Epithelial cell of proximal tubule (primary cell): Measurements from ENCODE around the gene INPP5A. TPM values are rescaled to one million over a fixed set of nuclear protein-coding genes. Genes with fewer than 3 reads are reported as not detected.

ENCODE experiments used
- DNase-seq: peaks from one replicate; pipeline ENCODE4 v3.0.0-alpha.2; 2011; ENCODE audit warnings: low read depth
- H3K4me3 ChIP-seq: 2 replicates; pipeline ENCODE4 v1.5.1; 2011; ENCODE audit warnings: low read depth, mild to moderate bottlenecking, low read length
- total RNA-seq: library from RNA; depleted of rRNA; stranded (reverse); fragments of >200 nt; gene quantifications from 2 replicates; pipeline ENCODE4 v1.2.3, GENCODE V29; 2015
- TF ChIP-seq, protein P1 (sequence below): conservative IDR thresholded peaks from 2 replicates; pipeline ENCODE4 v1.5.1; 2012; ENCODE audit warnings: low read depth, mild to moderate bottlenecking, low read length

Gene INPP5A
- total RNA-seq, 1 donor from 2014 or later = 30.4 TPM

DNA sequence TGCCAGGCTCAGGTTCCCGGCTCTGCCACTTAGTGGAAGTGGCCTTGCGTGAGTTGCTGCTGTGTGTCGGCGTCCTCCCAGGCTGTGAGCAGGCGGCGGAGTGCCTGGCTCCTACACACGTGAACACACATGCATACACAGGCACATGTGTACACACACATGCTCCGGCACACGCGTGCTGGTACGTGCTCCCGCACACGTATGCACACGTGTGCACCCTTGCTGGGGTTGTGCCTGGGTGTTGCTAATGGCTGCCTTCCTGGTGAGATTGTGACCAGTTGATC is 107.6 kb downstream of the INPP5A start:
- no peak for DNase-seq
- TF ChIP-seq, protein P1, sequence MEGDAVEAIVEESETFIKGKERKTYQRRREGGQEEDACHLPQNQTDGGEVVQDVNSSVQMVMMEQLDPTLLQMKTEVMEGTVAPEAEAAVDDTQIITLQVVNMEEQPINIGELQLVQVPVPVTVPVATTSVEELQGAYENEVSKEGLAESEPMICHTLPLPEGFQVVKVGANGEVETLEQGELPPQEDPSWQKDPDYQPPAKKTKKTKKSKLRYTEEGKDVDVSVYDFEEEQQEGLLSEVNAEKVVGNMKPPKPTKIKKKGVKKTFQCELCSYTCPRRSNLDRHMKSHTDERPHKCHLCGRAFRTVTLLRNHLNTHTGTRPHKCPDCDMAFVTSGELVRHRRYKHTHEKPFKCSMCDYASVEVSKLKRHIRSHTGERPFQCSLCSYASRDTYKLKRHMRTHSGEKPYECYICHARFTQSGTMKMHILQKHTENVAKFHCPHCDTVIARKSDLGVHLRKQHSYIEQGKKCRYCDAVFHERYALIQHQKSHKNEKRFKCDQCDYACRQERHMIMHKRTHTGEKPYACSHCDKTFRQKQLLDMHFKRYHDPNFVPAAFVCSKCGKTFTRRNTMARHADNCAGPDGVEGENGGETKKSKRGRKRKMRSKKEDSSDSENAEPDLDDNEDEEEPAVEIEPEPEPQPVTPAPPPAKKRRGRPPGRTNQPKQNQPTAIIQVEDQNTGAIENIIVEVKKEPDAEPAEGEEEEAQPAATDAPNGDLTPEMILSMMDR = no peak
- no peak overlapping the region for H3K4me3 ChIP-seq

DNA sequence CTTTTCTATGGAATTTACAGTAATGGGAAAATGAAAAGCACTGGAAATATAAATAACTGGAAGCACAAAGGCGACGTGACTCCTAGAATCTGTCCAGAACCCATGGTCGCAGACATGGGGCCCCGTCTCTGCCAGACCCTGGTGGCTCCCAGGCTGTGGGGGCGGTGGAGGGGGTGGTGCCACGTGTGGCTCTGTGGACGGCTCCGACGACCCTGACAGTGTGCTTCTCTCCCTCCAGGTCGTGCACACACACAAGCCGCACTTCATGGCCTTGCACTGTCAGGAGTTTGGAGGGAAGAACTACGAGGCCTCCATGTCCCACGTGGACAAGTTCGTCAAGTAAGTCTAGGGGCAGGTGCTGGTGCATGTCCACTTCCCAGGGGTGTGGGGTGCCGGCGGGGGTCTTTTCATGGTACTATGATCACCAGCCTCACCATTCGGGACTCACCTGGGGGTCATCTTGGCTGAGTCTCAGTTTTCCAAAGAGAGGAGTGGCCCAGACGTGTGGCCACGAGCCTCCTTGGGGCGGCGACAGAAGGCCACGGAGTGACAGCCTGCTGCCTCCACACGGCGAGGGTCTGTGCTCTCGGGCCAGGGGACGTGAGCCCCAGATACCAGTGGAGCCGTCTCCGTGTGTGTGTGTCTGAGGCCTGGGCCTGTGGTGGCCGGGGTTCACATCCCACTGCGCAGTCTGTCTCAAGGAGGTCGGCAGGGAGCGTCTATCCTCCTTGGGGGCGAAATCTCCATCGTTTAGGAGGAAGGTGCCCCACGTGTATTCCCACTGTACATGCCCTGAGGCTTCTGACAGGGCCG is 108.2 kb downstream of the INPP5A start:
- TF ChIP-seq, protein P1 = no peak
- no peak overlapping the region for H3K4me3 ChIP-seq
- DNase-seq = no peak

DNA sequence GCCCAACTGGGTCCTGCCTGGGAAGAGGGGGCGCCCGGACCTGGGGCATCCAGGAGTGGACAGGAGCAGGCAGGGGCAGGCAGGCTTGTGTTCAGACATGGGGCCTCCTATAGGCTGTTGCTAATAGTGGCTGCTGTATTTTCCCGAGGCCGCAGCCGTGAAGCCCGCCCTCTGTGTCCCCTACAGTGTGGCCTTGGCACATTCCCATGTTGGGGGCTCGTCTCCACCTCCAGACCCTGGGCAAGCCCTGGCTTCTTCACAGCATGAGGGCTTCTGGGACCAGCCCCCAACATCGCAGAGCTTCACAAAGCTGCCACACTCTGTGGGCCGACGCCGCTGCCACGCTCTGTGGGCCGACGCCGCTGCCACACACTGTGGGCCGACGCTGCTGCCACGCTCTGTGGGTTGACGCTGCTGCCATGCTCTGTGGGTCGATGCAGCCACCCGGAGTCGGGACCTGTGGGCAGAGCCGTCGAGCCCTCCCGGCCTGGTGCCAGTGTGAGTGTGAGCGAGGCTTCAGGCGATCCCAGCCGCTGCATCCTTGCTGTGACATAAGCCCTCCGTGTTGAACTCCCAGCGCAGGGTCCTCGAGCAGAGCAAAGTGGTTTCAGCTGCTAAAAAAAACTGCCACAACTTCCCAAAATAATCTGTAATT is 109.0 kb downstream of the INPP5A start:
- no peak for DNase-seq
- no peak overlapping the region for H3K4me3 ChIP-seq
- TF ChIP-seq, protein P1 = no peak

DNA sequence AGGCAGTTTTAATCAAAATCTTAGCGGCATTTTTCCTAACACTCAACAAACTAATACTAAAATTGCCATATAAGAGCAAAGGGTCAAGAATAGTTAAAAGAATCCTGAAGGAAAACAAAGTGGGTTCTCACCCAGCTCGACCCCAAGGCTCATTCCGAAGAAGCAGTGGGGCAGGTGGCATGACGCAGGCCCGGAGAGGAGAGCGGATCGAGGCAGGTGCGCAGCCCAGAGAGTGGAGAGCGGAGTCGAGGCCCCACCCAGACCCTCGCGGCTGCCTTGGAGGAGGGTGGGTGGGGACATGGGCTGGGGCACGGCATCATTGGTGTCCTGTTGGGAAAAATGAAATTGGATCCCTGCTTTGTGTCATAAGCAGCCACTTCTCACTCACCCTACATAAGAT is 109.8 kb downstream of the INPP5A start:
- H3K4me3 ChIP-seq = no peak overlapping the region
- TF ChIP-seq, protein P1 = no peak
- DNase-seq = no peak

DNA sequence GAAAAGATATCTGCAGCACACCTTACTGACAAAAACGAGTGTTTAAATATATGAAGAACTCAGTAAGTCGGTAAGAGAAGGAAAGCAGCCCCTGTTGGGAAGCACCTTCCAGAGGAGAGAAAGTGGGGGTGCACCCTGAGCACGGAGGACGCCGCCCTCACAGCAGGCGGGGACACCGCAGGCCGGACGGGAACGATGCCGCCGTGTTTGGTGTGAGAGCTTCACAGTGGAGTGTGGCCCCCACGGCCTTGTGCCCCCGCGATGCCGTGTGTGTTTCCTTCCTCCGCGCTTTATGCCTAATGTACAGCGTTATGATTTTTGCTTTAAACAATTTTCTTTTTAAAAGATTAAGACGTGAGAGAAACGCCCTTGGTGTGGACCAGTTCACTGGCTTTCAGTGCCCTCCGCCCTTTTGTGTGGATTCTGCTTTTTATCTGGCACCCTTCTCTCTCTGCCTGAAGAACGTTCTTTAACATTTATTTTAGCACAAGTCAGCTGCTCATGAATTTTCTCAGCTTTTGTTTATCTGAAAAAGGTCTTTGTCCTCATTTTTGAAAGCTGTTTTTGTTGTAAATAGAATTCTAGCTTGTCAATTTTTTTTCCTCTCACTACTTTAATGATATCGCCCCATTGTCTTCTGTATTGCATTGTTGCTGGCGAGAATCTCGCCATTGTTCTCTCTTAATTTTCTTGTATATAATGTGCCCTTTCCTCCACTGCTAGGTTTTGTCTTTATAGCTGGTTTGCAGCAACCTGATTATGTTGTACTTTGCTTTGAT is 110.7 kb downstream of the INPP5A start:
- TF ChIP-seq, protein P1 = no peak
- DNase-seq = no peak
- H3K4me3 ChIP-seq = no peak overlapping the region

DNA sequence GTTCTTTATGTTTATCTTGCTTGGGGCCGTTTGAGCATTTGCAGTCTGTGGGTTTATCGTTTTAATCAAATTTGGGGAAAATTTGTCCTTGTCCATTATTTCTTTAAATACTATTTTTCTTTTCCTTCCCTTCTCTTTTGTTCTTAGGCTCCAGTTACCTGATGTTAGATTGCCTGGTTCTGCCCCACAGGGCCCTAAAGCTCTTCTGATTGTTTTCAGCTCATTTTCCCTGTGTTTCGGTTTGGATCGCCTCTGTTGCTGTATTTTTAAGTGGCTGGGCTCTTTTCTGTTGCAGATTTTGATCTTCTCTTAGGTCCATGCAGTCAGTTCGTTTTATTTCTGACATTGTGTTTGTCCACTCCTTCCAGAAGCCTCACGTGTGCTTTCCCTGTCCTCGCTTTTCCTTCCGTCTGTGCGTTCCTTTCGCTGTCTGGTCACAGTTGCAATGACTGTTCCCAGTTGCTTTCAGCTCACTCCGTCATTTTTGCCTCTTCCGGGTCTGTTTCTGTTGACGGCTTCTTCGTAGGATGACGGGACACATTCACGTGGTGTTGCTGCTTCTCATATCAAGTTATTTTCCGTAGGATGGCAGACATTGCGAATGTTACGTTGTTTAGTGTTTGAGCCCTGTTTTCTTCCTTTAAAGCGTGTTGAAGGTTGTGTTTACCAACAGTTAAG is 111.4 kb downstream of the INPP5A start:
- DNase-seq = no peak
- TF ChIP-seq, protein P1 = no peak
- H3K4me3 ChIP-seq = no peak overlapping the region
